ENCODE data around the gene SLC25A41. TPM values are rescaled to one million over a fixed set of nuclear protein-coding genes. Genes with fewer than 3 reads are reported as not detected.

SLC25A41 gene
- total and polyA plus RNA-seq, 9 of the 15 experiments (the other 6 are each of a cell fraction or from before 2014, with no cell fraction given), result 0.08 to 4.2 (median 1.6) TPM

GRCh38 chr19:6450166-6450565, 16.6 kb upstream of the SLC25A41 start:
- CTCF ChIA-PET (ENCODE audit: low intra/inter-chr PET ratio), result no interaction called here
- intact Hi-C loops (cut with micrococcal nuclease), result no loop called here
- 76% methylated on average over 5 of the region's 5 CpGs for WGBS (ENCODE audit: insufficient coverage, low coverage, missing lambda C conversion rate)
- no peak for TF ChIP-seq CHCHD3 (CRISPR knock-in tag; IDR thresholded peaks at IDR 0.05)
- TF ChIP-seq E2F1 (CRISPR knock-in tag; IDR thresholded peaks at IDR 0.05), result no peak
- no peak for TF ChIP-seq NFE2L1 (tag; IDR thresholded peaks at IDR 0.05; ENCODE audit: borderline replicate concordance, low read depth)
- TF ChIP-seq ZFX (CRISPR knock-in tag; IDR thresholded peaks at IDR 0.05), result no peak
- TF ChIP-seq ARNT (IDR thresholded peaks at IDR 0.05), result no peak
- no peak for TF ChIP-seq ZNF277 (CRISPR knock-in tag; IDR thresholded peaks at IDR 0.05; ENCODE audit: borderline replicate concordance)
- TF ChIP-seq E2F6 (IDR thresholded peaks at IDR 0.05; ENCODE audit: borderline replicate concordance in 1 of 2, extremely low read depth in 1 of 2, insufficient read depth in 1 of 2, insufficient read length in 1 of 2, low read depth in 1 of 2, low read length in 1 of 2, poor library complexity in 1 of 2, severe bottlenecking in 1 of 2), result no peak
- TF ChIP-seq NKRF (IDR thresholded peaks at IDR 0.05; ENCODE audit: borderline replicate concordance), result no peak
- TF ChIP-seq PURB (CRISPR knock-in tag; IDR thresholded peaks at IDR 0.05; ENCODE audit: low read depth), result no peak
- TF ChIP-seq ZNF644 (tag; IDR thresholded peaks at IDR 0.05; ENCODE audit: low read depth), result no peak
- TF ChIP-seq CTCF (IDR thresholded peaks at IDR 0.05 in 2 of 3, conservative IDR thresholded peaks at IDR 0.05 in 1 of 3; ENCODE audit: insufficient read depth in 2 of 3, low read depth in 1 of 3, low read length in 3 of 3), result no peak

More at GRCh38 chr19:6450166-6450565, 16.6 kb upstream of the SLC25A41 start:
- FAIRE-seq (no peak), ATAC-seq (no peak), DNase-seq (ENCODE audit: extremely low read depth in 1 of 4, low spot score in 3 of 4) (no peak)
- no peak overlapping the region for H3K9ac ChIP-seq (ENCODE audit: insufficient read depth in 1 of 2, low read depth in 2 of 2, low read length in 2 of 2)
- no peak overlapping the region for H2AFZ ChIP-seq (ENCODE audit: low read depth, low read length)
- peaks cover 18% of the 10 kb centered on the region for H3K9me3 ChIP-seq (replicated peaks; ENCODE audit: control insufficient read depth, insufficient read depth, low read depth, low read length)
- no peak overlapping the region for H3K27ac ChIP-seq (ENCODE audit: extremely low read depth, low read depth, low read length)
- H3K4me1 ChIP-seq (replicated peaks in 1 of 2; ENCODE audit: control insufficient read depth in 2 of 2, insufficient read depth in 2 of 2, low read length in 2 of 2), result peaks cover 0 to 3% of the 10 kb centered on the region in 2 experiments; a peak in 1 of 5 replicates
- no peak overlapping the region for H3K4me2 ChIP-seq (ENCODE audit: insufficient read depth, low read length)
- H3K9me1 ChIP-seq (ENCODE audit: control insufficient read depth, insufficient read depth, low read length), result no peaks in the 10 kb centered on the region
- H4K20me1 ChIP-seq (replicated peaks; ENCODE audit: control insufficient read depth, insufficient read depth, low read length), result no peaks in the 10 kb centered on the region
- no peak overlapping the region for H3K4me3 ChIP-seq
- H3K27me3 ChIP-seq (ENCODE audit: control insufficient read depth in 2 of 2, insufficient read depth in 2 of 2, low read length in 2 of 2), result no peaks in the 10 kb centered on the region
- no TSS peak for BruUV-seq (replicated peaks)
- H3K36me3 ChIP-seq (ENCODE audit: control insufficient read depth, insufficient read depth, low read length), result peaks cover 43% of the 10 kb centered on the region
- POLR2A ChIA-PET, result no interaction called here
- H3K79me2 ChIP-seq (ENCODE audit: control insufficient read depth, insufficient read depth, low read length), result no peaks in the 10 kb centered on the region
- in situ Hi-C loops (cut with MboI), result no loop called here
